MM.1S (cell line): Measurements from ENCODE around the gene C1orf210.

Experiments used
- CTCF ChIP-seq: fragments of 300-600 bp; sonication (generic); IDR thresholded peaks from 2 replicates; pipeline ENCODE4 v1.5.1; 2016; ENCODE audit warnings: antibody characterized with exemption, low read length, mixed read lengths
- EZH2 ChIP-seq: fragments of 300-600 bp; sonication (generic); optimal IDR thresholded peaks from 2 replicates; pipeline ENCODE3; 2017; ENCODE audit warnings: low read depth, mild to moderate bottlenecking, antibody characterized with exemption, low read length, mixed read lengths
- EZH2phosphoT487 ChIP-seq: fragments of 300-600 bp; sonication (generic); IDR thresholded peaks from 2 replicates; pipeline ENCODE4 v1.6.1; 2018; ENCODE audit warnings: antibody characterized with exemption, low read length

GRCh38 chr1:43334453-43335205, 49.2 kb upstream of the C1orf210 start:
- no peak for TF ChIP-seq CTCF
- TF ChIP-seq EZH2phosphoT487: no peak
- TF ChIP-seq EZH2: no peak
